RWPE1 (cell line): ENCODE measurements around the gene GPR137.
A peak's percentile ranks its signal among the peaks of the same experiment; 100 is the strongest.
"Not testable (repeated sequence)": the region's sequence is repeated elsewhere in the genome, so short reads cannot be mapped to it uniquely, and the experiment has no call there.

Source experiments
- CTCF ChIA-PET: fragments of 350-600 bp; sonication (Branson Sonifier 250); formaldehyde crosslinking; extraction: SDS; loops from one replicate; lab custom pipeline; 2021; lab: Yijun Ruan, JAX
- POLR2A ChIA-PET: fragments of 400-600 bp; formaldehyde crosslinking; extraction: SDS; loops from one replicate; lab custom pipeline; 2020; ENCODE audit warnings: antibody characterized with exemption; ENCODE audit not compliant: low non-redundant PET; lab: Yijun Ruan, JAX
- DNase-seq: peaks from one replicate; pipeline ENCODE4 v3.0.0; 2012; ENCODE audit warnings: low spot score
- H3K27ac ChIP-seq: fragments of 450-650 bp; 2 replicates; pipeline ENCODE4 v1.5.1; 2017
- CTCF ChIP-seq: fragments of 450-650 bp; conservative IDR thresholded peaks from 2 replicates; pipeline ENCODE4 v1.5.1; 2017; ENCODE audit warnings: low read depth, mild to moderate bottlenecking

The GPR137 gene

GRCh38 chr11:64244966-64245365 lies 40.7 kb upstream of the GPR137 start:
- no peak for DNase-seq
- H3K27ac ChIP-seq = peak overlapping the region; percentile 98
- TF ChIP-seq CTCF = no peak
- ChIA-PET CTCF (interaction anchor here (0.6 kb wide), 2 partner anchors 94 to 109 kb away, joined by 3 read pairs; no protein-coding TSS in a partner anchor), POLR2A (interaction anchor here (0.6 to 1.7 kb wide), 5 partner anchors 21 to 40 kb away, joined by 3 to 7 read pairs (median 5); no protein-coding TSS in a partner anchor)

GRCh38 chr11:64245401-64245796 lies 40.2 kb upstream of the GPR137 start:
- no peak for DNase-seq
- CTCF ChIA-PET = interaction anchor here (0.6 to 0.7 kb wide), 3 partner anchors 30 to 110 kb away, joined by 3 read pairs; no protein-coding TSS in a partner anchor
- no peak for TF ChIP-seq CTCF
- POLR2A ChIA-PET = interaction anchor here (0.6 to 1.5 kb wide), 5 partner anchors 22 to 58 kb away, joined by 3 to 7 read pairs (median 5); no protein-coding TSS in a partner anchor
- H3K27ac ChIP-seq = peak overlapping the region; percentile 98

- POLR2A ChIA-PET = interaction anchor here (0.5 to 1.6 kb wide), 7 partner anchors 19 to 72 kb away, joined by 3 to 7 read pairs (median 4); no protein-coding TSS in a partner anchor
- TF ChIP-seq CTCF = no peak
- peak; percentile 91 for DNase-seq
- H3K27ac ChIP-seq = peak overlapping the region; percentile 98
- CTCF ChIA-PET = interaction anchor here (0.6 to 0.9 kb wide), 4 partner anchors 18 to 109 kb away, joined by 3 to 4 read pairs (median 3); no protein-coding TSS in a partner anchor
Measured at GRCh38 chr11:64245797-64246620, 39.6 kb upstream of the GPR137 start.

GRCh38 chr11:64246621-64246870 lies 39.1 kb upstream of the GPR137 start:
- DNase-seq = not testable (repeated sequence)
- ChIA-PET CTCF (interaction anchor here (0.9 kb wide), 1 partner anchor 17 kb away, joined by 4 read pairs; no protein-coding TSS in a partner anchor), POLR2A (interaction anchor here (1.5 to 1.6 kb wide), 2 partner anchors 18 to 22 kb away, joined by 3 to 7 read pairs; no protein-coding TSS in a partner anchor)
- H3K27ac ChIP-seq = peak overlapping the region; percentile 98

DNA sequence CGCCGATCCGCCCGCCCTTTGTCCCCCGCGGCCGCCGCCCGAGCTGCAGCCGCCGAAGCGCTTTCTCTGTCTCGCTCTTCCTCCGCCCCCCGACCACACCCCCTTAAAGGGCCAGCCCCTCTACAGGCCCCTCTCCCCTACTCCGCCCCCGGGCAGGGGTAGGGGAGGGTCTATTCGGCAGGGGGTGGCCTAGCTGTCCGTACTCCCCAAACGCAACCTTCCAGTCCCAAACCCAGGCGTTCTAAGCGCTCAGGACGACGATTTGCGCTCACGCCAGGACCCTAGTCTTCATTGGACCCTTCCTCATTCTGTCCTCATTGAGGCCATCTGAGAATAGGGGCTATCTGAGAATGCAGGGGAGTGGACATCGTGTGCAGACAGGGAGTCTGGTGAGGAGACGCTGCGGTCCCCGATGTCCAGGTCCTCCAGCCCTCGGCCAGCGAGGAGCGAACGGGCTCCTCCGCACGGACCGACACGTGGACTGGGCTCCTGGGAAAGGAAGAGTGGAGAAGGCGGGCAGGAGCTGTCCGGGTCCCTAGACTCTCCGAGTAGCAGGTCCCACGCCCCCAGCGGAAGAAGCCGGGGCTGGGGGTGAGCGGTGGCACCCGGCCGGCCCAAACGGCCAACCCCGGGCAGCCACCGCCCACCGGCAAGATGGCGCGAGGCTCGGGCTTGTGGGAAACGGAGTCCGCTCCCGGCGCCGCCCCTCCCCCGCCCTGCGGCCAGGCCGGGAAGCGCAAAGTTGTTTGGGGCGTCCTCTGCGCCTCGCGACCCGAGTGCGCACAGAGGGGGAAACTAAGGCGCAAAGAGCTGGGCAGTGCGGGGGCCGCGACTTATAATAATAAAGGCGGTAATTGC lies 38.5 kb upstream of the GPR137 start, which contains the start of gene PPP1R14B:
TSS of gene PPP1R14B (minus strand) at position 73 of the 858 bp plus-strand sequence. CDS start 270 bp downstream, outside the sequence.
- POLR2A ChIA-PET = interaction anchor here (1.6 kb wide), 1 partner anchor 17 kb away, joined by 3 read pairs; no protein-coding TSS in a partner anchor
- no peak for TF ChIP-seq CTCF
- peak; percentile 80 for DNase-seq
- CTCF ChIA-PET = interaction anchor here (0.6 to 0.9 kb wide), 3 partner anchors 17 to 29 kb away, joined by 3 to 4 read pairs (median 4); no protein-coding TSS in a partner anchor
- peak within 1 kb of the TSS; percentile 98 for H3K27ac ChIP-seq

- DNase-seq = no peak
- peak overlapping the region; percentile 98 for H3K27ac ChIP-seq
- POLR2A ChIA-PET = no interaction called here
- CTCF ChIA-PET = interaction anchor here (0.7 kb wide), 1 partner anchor 20 kb away, joined by 3 read pairs; no protein-coding TSS in a partner anchor
- no peak for TF ChIP-seq CTCF
Measured at GRCh38 chr11:64247729-64248531, 37.7 kb upstream of the GPR137 start.
